Measurements from ENCODE around the gene RAD51B.

Gene RAD51B

GRCh38 chr14:68691792-68692118, 872.2 kb downstream of the RAD51B start:
- DNase-seq (ENCODE audit: extremely low read depth, insufficient read length) = no peak
- no peaks in the 10 kb centered on the region for H3K27me3 ChIP-seq (replicated peaks; ENCODE audit: control insufficient read depth, insufficient read depth, low read length)
- no peak overlapping the region for H3K4me3 ChIP-seq (replicated peaks; ENCODE audit: low read depth, low read length)
- H3K36me3 ChIP-seq (ENCODE audit: control insufficient read depth, insufficient read depth, low read length) = no peaks in the 10 kb centered on the region
- TF ChIP-seq CTCF (IDR thresholded peaks at IDR 0.05; ENCODE audit: insufficient read depth, low read length, poor library complexity, severe bottlenecking) = no peak

- DNase-seq (ENCODE audit: extremely low read depth, insufficient read length) = no peak
- no peaks in the 10 kb centered on the region for H3K27me3 ChIP-seq (replicated peaks; ENCODE audit: control insufficient read depth, insufficient read depth, low read length)
- TF ChIP-seq CTCF (IDR thresholded peaks at IDR 0.05; ENCODE audit: insufficient read depth, low read length, poor library complexity, severe bottlenecking) = no peak
- no peak overlapping the region for H3K4me3 ChIP-seq (replicated peaks; ENCODE audit: low read depth, low read length)
- H3K36me3 ChIP-seq (ENCODE audit: control insufficient read depth, insufficient read depth, low read length) = no peaks in the 10 kb centered on the region
These were observed 872.6 kb downstream of the RAD51B start for GRCh38 chr14:68692216-68692615.

- no peak for TF ChIP-seq CTCF (IDR thresholded peaks at IDR 0.05; ENCODE audit: insufficient read depth, low read length, poor library complexity, severe bottlenecking)
- H3K4me3 ChIP-seq (replicated peaks; ENCODE audit: low read depth, low read length) = no peak overlapping the region
- no peak for DNase-seq (ENCODE audit: extremely low read depth, insufficient read length)
These were observed 873.6 kb downstream of the RAD51B start for GRCh38 chr14:68692916-68693771.

GRCh38 chr14:68693926-68694325, 874.3 kb downstream of the RAD51B start:
- no peak for DNase-seq (ENCODE audit: extremely low read depth, insufficient read length)
- no peak overlapping the region for H3K4me3 ChIP-seq (replicated peaks; ENCODE audit: low read depth, low read length)
- no peaks in the 10 kb centered on the region for H3K36me3 ChIP-seq (ENCODE audit: control insufficient read depth, insufficient read depth, low read length)
- no peak for TF ChIP-seq CTCF (IDR thresholded peaks at IDR 0.05; ENCODE audit: insufficient read depth, low read length, poor library complexity, severe bottlenecking)
- no peaks in the 10 kb centered on the region for H3K27me3 ChIP-seq (replicated peaks; ENCODE audit: control insufficient read depth, insufficient read depth, low read length)

More at GRCh38 chr14:68692916-68693771, 873.6 kb downstream of the RAD51B start:
- Histone ChIP-seq H3K36me3 (ENCODE audit: control insufficient read depth, insufficient read depth, low read length) (no peaks in the 10 kb centered on the region), H3K27me3 (replicated peaks; ENCODE audit: control insufficient read depth, insufficient read depth, low read length) (no peaks in the 10 kb centered on the region)

GRCh38 chr14:68694516-68695235, 875.1 kb downstream of the RAD51B start:
- no peak for TF ChIP-seq CTCF (IDR thresholded peaks at IDR 0.05; ENCODE audit: insufficient read depth, low read length, poor library complexity, severe bottlenecking)
- no peaks in the 10 kb centered on the region for H3K36me3 ChIP-seq (ENCODE audit: control insufficient read depth, insufficient read depth, low read length)
- H3K4me3 ChIP-seq (replicated peaks; ENCODE audit: low read depth, low read length) = no peak overlapping the region
- no peaks in the 10 kb centered on the region for H3K27me3 ChIP-seq (replicated peaks; ENCODE audit: control insufficient read depth, insufficient read depth, low read length)
- no peak for DNase-seq (ENCODE audit: extremely low read depth, insufficient read length)
